A673 (cell line): ENCODE results near the gene GRIN2A.

Source experiments
- EZH2 ChIP-seq: fragments of 200-600 bp; sonication (generic); IDR thresholded peaks from 2 replicates; pipeline ENCODE4 v1.6.1; 2017; ENCODE audit warnings: borderline replicate concordance, low read depth, mild to moderate bottlenecking, mixed read lengths, antibody characterized with exemption, low read length; ENCODE audit not compliant: poor library complexity, severe bottlenecking
- TF ChIP-seq, protein P1 (sequence below): fragments of 300-800, 200-600 bp; sonication (generic); conservative IDR thresholded peaks from 2 replicates; pipeline ENCODE4 v1.5.1; 2017; ENCODE audit warnings: low read depth, mild to moderate bottlenecking, antibody characterized with exemption, low read length, moderate library complexity, mixed read lengths

DNA sequence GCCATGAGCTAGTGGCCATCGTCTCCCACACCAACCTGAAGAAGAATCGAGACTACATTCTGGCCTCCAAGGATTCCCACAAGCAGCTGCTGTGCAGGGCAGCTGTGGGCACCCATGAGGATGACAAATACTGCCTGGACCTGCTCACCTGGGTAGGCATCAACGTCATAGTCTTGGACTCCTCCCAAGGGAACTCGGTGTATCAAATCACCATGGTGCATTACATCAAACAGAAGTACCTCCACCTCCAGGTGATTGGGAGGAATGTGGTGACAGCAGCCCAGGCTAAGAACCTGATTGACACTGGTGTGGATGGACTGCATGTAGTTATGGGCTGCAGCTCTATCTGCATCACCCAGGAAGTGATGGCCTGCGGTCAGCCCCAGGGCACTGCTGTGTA, 70.2 kb downstream of the GRIN2A start:
- TF ChIP-seq, protein P1, sequence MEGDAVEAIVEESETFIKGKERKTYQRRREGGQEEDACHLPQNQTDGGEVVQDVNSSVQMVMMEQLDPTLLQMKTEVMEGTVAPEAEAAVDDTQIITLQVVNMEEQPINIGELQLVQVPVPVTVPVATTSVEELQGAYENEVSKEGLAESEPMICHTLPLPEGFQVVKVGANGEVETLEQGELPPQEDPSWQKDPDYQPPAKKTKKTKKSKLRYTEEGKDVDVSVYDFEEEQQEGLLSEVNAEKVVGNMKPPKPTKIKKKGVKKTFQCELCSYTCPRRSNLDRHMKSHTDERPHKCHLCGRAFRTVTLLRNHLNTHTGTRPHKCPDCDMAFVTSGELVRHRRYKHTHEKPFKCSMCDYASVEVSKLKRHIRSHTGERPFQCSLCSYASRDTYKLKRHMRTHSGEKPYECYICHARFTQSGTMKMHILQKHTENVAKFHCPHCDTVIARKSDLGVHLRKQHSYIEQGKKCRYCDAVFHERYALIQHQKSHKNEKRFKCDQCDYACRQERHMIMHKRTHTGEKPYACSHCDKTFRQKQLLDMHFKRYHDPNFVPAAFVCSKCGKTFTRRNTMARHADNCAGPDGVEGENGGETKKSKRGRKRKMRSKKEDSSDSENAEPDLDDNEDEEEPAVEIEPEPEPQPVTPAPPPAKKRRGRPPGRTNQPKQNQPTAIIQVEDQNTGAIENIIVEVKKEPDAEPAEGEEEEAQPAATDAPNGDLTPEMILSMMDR = no peak
- no peak for TF ChIP-seq EZH2
